ENCODE measurements around the gene EIF3K.

DNA sequence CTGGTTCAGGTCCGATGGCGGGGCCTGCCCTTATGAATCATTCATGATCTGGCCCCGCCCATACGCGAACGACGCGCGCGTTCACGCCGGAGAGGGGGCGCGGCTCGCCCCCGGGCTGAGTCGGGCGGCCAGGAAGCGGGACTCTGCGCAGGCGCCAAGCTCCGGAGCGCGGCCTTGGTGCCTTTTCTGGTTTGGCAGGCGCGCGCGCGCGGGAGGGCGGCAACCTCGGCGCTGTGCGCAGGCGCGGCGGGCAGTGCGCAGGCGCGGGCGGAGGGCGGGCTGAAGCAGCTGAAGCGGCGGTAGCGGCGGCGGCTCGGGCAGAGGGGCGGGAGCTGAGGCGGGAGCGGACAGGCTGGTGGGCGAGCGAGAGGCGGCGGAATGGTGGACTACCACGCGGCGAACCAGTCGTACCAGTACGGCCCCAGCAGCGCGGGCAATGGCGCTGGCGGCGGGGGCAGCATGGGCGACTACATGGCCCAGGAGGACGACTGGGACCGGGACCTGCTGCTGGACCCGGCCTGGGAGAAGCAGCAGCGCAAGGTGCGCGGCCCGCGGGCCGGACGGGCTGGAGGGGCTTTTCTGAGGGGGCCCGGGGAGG, 28.5 kb downstream of the EIF3K start, which contains the start of gene ACTN4:
- no peak for TF ChIP-seq RAD21 (IDR thresholded peaks at IDR 0.05; ENCODE audit: low read depth)
- TF ChIP-seq CREB1 (IDR thresholded peaks at IDR 0.05; ENCODE audit: low read depth), result no peak

Measured in Ishikawa (cell line).